RKO (cell line): Measurements from ENCODE around the gene CYTH4.

Source experiments
- DNase-seq: peaks from one replicate; pipeline ENCODE4 v3.0.0-alpha.2; 2016; ENCODE audit warnings: low spot score

CYTH4 gene

DNA sequence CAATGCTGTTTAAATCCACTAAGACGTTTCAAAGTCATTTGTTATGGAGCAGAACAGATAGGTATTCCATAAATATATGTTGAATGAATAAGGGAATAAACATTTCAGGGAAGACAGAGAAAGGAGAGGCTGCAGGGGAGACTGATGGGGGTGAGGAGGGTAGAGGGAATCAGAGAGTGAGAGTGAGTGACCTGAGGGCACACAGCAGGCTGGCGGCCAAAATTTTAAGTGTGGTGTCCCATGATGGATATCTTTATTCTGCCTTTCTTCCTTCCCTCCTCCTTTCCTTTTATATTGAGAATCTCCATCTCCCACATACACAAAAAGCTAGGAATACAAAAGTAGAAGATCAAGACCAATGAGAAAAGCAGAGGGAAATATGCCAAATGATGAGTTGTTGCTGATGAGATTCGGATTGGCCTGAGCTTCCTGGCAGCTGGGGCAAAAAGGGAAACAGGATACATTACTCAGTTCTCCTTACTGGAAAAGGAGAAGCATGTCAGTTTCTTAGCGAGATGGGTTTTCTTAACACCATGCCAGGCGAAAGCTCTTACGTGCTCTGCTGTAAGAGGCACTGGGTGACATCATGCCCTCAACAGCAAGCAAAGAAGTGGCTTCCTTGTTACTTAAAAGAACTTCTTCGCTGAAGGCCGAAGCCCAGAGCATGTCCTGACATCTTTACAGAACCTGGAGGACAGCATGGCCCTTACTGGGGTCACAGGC, 11.2 kb upstream of the CYTH4 start:
- DNase-seq = no peak

DNA sequence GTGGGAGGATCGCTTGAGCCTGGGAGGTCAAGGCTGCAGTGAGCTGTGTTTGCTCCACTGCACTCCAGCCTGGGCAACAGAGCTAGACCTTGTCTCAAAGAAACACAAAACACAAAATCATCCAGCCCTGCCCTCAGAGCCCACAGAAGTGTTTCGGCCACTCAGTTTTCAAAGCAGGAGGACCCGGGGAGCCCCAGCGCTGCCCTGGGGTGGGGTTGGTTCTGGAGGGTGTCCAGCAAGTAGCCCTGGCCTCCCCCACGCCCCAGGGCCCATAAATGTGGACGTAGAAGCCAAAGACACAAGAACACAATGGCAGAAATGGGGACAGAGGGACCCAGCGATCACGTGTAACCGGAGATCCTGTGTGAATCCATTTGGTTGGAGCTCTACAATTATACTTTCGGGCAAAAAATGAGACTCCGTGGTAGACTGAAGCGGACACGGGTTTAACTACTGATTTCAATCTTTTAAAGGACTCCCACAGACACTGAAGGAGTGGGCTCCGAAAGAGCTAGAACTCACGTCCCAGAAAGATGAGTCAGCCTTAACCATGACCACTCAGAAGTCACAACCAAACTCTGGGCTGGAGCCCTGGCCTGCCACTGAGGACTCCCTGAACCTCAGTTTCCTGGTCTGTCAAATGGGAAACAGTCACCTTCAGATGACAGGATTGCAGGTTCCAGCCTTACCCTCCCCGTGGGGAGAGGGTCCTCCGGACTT, 9.0 kb upstream of the CYTH4 start:
- no peak for DNase-seq

DNA sequence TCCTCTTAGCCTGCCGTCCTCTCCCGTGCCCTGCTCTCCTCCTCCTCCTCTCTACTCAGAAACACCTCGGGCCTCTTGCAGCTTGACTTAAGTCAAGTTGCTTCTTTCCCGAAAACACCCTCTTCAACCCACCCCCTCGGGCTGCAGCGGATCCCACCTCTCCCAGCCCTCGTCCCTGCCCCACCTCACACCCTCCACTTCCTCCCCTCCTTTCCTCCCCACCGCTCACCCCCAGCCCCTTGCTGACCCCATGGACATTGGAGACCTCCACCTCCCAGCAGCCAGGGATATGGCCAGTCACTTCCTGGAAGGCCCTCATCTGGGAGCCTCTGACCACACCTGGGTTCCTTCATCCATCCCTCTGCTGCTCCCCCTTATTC, 8.5 kb upstream of the CYTH4 start:
- DNase-seq = no peak

DNA sequence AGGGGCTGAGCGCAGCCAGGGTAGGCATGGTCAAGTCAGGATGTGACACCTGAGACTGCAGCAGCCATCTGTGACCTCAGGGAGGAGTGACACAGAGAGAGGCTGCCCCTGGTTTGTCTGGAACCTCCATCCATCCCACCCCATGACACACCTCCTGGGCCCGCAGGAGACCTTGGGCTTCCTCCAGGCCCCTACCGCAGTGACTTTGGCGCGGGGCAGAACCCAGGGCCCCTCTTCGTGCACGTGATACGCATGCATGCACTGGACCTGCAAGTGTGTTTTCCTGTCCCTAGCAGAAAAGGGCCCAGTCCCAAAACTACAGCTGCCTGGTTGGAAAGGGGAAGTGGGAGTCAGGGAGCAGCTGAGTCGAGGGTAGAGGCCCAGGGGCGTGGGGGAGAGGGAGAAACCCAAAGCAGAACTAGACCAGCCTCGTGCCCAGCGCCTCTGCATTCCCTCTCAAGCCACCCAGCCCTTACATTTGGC, 7.9 kb upstream of the CYTH4 start:
- no peak for DNase-seq

DNA sequence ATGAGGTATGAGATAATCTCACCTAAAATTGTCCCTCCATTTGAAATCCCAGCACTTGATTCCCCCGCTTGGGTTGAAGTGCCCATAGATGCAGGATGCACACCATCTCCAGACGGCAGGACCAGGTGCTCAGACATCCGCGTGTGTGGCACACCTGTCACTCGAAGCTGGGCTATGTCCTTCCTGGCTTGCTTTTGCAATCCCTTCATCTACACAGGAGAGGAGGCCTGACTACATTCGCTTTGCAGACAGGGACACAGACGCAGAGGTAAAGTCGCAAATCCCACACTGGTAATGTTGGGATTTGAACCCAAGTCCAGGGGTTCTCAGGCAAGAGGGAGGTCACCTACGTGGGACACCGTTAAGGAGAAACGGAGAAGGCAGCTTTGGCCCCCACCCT, 7.2 kb upstream of the CYTH4 start:
- no peak for DNase-seq

DNA sequence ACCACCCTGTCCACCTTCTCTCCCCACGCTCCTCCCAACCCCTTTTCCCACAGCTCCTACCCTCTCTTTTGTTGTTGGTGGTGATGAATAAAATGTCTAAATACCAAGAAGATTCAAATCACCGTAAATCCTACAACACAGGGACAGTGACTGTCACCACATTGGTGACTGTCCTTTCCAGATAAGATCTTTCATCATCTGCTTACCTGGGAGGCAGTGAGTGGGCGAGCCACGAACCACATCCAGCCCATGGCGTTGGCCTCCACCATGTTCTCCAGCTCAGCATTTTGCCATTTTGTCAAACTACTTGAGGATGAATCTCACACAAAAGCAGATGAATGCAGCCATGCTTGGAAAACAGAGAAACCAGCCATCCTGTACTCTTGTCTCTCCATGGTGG, 6.7 kb upstream of the CYTH4 start:
- DNase-seq = no peak

DNA sequence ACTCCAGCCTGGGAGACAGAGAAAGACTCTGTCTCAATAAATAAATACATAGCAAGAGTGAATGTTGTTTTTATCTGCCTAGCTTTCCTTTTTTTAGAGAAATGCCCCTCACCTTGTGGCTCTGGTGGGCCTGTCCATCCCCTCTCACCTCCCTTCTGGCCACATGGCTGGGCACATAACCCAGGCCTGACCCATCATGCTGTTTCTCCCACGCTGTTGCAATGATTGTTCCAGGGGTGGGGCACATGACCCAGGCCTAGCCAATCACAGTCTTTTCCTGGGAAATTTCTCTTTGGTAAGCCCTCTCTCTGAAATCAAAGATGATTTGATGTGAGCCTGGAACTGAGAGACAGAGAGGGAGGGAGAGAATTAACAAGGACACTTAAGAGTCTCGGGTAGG, 5.5 kb upstream of the CYTH4 start:
- no peak for DNase-seq

DNA sequence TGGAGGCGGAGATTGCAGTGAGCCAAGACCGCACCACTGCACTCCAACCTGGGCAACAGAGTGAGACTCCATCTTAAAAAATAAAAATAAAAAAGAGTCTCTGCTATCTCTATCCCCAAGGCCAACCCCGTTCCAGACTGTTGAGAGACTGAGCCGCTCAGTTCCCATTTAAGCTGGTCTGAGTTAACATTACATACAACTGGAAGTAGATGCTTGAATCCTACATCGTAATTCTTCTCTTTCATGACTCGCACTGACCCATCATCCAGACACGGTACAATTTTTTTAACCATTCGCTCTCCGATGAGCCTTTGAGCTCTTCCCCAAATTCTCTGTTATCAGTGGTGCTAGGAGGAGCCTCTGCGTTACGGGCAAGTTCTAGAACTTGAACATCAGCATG, 4.9 kb upstream of the CYTH4 start:
- no peak for DNase-seq

DNA sequence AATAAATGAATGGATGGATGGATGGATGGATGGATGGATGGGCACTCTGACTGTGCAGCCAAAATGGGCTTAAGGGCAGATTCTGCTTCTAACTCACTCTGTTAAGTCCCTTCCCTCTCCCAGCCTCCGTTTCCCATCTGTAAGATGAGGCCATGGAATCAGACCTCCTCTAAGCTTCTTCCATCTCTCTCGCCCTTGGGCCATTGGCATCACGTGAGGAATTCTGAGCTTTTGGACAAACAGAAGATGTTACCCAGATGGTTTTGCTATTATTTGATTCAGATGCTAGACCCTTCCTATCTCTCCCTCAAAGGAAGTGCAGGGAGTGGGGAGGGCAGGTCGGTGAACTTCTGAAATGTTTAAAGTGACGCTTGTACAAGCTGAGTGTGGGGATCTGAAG, 4.0 kb upstream of the CYTH4 start:
- no peak for DNase-seq

DNA sequence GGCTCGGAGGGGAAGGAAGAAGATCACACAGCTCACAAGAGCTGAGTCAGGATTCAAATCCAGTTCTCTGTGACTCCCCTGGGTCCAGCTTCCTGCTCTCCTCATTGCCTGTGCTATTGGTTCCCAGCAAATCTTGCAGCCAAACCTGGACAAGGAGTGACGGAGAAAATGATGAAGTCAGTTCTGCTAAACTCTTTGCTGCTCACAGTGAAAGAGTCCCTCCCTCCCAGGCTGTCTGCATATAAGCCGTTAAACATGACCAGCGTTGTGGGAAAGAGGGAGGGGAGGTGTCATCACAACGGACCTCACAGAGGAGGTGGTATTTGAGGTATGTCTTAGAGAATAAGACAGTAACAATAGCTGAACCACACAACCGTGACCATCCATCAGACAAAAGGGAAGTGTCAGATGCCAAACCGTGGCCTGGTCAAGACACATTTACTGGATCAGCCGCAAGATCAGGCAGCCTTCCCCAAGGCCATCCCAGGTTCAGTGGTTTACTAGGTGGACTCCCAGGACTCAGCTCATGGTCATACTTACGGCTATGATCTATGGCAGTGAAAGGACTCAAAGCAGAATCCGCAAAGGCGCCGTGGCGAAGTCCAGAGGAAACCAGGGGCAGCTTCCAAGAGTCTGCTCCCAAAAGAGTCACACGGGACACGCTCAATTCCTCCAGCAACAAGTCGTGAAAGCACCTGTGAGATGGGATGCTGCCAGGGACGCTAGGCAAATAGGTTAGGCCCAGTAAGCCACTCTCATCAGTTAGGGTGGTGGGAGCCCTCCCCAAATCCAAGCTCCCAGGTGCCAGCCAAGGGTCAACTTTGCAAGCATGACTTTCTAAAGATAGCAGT, 2.8 kb upstream of the CYTH4 start:
- DNase-seq = no peak

DNA sequence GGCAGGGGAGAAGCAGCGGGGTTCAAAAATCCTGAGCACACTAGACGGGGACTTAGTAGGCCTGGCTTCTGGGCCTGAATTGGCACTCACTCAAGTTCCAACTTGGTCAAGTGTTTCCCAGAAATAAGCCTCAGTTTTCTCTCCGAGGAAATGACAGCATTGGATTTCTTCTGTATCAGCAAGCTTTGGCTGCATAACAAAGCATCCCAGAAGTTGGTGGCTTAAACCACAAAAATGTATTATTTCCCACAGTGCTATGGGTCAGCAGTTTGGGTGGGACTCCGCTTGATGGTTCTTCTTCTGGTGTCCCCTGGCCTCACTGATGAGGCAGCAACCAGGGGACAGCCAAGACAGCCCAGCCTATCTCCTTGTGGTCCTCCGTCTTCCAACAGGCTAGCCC, 1.6 kb upstream of the CYTH4 start:
- no peak for DNase-seq

DNA sequence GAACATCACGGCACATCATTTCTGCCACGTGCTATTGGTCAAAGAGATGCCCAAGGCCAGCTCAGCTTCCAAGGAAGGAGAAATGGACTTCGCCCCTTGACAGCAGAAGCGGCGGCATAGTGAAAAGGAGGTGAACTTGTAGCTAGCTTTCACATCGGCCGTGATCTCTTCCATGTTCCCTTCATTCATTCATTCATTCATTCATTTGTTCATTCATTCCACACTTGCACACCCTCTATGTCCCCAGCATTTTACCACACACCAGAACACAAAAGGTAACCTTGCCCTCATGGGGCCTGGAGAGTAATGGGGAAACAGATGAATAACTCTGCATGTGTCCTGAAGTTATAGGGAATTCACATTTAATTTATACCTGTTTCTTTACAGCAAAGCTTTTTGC, 1.1 kb upstream of the CYTH4 start:
- DNase-seq = no peak

DNA sequence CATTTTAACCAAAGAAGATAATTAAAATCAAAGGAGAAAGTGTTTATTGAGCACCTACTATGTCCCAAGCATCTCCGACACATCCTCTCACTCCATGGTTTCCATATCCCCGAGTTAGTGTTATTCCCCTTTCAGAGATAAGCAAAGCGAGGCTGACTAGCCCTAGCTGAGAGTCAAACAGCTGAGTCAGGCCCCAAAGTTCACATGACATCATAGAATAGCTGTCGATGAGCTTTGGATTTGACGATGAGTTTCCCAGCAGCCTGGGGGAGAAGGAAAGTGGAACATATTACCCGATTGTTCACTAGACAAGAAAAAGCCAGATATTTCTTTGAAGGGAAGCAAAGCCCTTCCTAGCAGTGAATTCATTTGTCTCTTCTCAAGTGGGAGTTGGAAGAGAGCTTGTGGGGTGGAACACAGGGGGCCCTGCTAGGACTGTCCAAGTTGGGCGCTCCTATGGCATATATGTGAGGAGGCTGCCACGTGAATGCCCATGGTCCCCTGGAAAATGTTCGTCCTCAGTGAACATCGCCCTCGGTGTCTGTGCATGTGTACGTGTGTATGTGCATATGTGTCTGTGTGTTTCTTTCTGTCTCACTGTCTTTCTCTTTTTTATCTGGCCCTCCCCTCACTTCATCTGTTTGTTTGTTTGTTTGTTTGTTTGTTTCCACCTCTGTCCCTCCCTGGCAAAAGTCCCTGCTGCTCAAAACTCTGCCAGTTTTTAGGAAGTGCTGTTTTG, 493 bp upstream of the CYTH4 start:
- DNase-seq = no peak

DNA sequence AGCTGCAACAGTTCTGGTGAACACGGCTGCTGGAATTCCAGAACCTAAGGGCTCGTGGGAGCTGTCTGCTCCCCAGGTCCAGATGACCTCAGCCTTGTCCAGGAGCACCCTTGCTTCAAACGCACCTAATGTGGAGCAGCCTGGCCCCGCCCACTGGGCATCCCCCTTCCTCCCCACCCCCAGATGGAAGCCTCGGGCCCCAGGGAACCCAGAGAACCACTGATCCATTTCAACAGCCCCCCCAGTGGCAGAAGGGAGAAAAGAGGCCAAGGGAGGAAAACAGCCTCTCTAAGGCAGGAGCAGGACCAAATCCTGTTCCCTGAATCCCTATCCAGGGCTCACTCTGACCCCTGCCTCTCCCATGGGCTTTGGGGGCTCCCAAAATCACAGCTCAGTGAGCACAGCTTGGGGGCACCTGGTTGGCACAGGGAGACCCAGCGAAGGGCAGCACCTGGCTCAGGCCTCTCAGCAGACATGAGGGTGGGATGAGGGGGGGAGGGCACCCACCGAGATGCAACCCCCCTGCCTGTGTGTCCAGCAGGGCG, 1.2 kb downstream of the CYTH4 start:
- DNase-seq = no peak

DNA sequence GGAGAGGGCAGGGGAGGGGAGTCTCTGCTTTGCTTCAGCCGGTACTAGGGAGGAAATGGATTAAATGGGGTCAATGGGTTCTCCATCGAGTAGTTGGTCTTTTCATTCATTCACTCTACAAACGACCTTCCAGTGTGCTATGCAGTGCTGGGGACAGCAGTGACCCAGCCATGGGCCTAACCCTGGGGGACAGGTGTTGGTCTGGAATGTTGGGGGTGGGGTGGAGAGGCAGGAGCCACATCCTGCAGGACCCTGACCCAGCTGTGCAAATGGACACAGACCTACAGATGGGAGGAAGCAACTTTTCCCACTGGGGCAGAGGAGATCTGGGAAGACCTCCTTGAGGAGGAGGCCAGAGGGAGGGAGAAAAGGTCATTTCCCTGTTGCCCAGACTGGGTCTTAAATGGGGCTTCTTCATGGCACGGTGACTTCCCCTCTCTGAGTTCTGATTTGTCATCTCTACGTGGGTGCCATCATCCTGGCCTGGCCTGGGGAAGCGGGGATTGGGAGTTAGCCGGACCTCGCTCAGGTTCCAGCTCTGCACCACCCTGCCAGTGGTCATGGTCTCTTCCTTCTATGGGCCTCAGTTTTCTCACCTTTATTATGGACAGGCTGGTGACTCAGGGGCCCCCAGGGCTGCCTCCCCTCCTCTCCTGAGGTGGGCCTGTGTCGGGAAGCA, 2.0 kb downstream of the CYTH4 start:
- no peak for DNase-seq

DNA sequence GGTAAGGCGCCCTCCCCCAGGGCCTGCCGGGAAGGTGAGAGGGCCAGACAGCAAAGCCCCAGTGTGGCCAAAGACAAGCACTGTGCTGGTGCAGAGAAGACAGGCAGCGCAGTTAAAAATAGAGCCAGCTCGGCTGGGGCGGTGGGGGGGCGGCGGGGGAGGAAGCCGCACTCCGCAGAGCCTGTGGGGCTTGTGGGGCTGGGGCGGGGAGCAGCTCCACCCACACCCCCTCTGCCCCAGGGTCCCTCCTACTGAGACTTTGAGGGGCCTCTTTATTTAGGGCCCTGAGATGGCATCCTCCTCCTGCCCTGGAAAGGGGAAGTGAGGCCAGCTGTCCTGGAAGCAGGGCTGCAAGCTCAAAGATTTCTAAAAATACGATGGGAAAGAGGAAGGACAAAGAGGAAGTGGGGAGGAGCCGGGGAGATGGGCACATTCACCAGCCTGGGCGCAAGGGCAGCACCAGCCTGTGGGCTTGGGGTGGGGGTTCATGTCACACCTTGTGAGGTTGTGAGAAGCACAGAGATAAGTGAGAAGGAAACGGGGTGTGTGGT, 2.6 kb downstream of the CYTH4 start:
- DNase-seq = no peak

DNA sequence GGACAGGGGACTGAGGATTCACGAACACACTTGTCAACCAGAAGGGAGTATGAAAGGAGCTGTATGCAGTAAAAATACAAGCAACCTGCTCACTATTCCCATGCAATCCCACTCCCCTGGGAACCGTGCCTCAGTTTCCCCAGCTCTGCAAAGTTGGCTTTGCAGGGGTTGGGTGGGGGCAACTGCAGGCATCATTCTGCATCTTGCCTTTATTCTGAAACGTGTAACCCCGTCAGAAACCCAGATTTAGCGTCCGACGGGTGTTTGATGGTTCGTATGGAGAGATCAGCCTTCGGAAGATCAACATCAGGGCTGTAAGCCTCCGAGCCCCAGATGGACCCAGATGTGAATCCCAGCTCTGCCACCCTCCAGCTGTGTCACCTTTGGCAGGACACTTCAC, 3.6 kb downstream of the CYTH4 start:
- no peak for DNase-seq

DNA sequence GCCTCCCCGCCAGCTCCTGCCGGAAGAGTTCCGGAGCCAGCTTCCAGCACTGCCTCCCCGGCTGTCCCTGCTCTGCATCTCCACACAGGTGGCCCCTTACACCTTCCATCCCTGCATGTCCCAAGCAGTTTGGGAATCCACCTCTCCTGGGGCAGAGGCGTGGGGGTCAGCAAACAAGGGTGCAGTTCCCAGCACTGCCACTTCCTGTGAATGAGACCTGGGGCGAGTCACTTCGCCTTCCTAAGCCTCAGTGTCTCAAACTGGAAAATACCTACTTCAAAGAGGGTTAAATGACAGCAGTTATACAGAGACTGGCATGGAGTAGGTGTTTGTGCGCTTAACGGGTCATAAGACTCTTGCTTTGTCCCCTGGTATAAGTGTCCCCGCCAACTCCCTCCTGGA, 5.2 kb downstream of the CYTH4 start:
- DNase-seq = no peak

DNA sequence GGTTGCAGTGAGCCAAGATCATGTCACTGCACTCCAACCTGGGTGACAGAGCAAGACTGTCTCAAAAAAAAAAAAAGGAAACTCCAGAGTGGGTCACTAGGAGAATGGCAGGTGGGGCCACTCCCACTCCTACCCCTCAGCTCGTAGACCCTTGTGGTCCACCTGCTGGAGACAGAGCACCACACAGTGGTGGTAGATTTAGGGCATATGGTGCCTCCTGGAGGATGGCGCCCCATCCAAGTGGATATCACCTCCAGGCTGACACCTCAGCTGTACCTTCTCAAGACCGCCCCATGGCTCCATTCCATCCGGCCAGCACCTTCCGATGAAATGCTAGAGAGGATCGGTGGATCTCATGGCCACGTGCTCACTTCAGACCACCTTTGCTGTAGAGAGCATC, 6.2 kb downstream of the CYTH4 start:
- DNase-seq = no peak

DNA sequence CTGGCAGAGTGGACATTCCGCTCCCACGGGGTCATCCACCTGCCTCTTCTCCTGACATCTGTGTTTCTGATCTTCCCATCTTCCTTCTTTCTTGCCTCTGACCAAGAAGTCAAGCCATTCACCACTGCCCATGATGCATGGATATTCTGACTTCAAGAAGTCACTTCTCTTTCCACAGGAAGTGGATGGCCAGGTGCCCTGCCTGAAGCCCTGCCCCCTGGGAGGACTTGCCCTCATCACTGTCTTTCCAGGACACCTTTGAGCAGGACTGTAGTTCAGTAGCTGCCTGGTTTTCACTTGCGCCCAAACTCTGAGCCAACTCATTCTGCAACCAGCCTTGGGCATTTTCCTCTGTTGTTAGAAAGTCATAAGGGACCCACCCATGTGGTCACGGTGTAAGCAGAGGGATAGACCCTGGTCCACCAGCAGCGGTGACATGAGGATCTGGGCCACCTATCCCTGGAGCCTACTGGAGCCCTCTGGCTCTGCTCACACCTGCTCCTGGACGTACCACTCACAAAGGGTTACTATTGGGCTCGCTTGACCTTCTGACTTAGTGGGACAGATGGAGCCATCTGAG, 6.9 kb downstream of the CYTH4 start:
- no peak for DNase-seq

DNA sequence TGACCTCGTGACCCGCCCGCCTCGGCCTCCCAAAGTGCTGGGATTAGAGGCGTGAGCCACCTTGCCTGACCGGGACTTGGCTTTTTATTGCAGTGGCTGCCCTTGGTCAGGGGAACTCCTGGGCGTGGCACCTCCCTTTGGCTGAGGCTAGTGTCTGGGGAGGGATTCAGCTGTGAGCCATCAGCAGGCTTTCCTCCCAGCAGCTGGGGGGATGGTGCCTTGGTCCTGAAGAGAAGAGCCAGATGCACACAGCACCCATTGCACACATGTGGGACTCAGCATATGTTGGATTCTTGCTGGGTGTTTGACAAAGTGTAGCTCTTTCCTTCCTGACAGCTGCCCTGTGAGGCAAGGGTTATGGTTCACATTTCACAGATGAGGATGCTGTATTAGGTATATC, 8.4 kb downstream of the CYTH4 start:
- DNase-seq = no peak
